Ramos (cell line): Measurements from ENCODE around the gene PTPRS.
"Not testable (repeated sequence)": the region's sequence is repeated elsewhere in the genome, so short reads cannot be mapped to it uniquely, and the experiment has no call there.

Source experiments
- in situ Hi-C: fragments of 300-500 bp; cut with MboI; formaldehyde crosslinking; loops from one replicate; pipeline ENCODE4 v1.14.3; 2022; ENCODE audit warnings: low sequenced_read_pairs; ENCODE audit not compliant: unreplicated experiment

The PTPRS gene

GRCh38 chr19:5340637-5341447 lies at the start of gene PTPRS:
Gene PTPRS (minus strand): TSS chr19:5340812. CDS start chr19:5286140, 54,672 bp downstream.
- in situ Hi-C loops: no loop called here

- in situ Hi-C loops: no loop called here
Measured at GRCh38 chr19:5389353-5389752, 48.7 kb upstream of the PTPRS start.

GRCh38 chr19:5387472-5387871 lies 46.9 kb upstream of the PTPRS start:
- in situ Hi-C loops: no loop called here

GRCh38 chr19:5386841-5387240 lies 46.2 kb upstream of the PTPRS start:
- in situ Hi-C loops: no loop called here

GRCh38 chr19:5381197-5381596 lies 40.6 kb upstream of the PTPRS start:
- in situ Hi-C loops: not testable (repeated sequence)

GRCh38 chr19:5380215-5380919 lies 39.8 kb upstream of the PTPRS start:
- in situ Hi-C loops: no loop called here

GRCh38 chr19:5376928-5377327 lies 36.3 kb upstream of the PTPRS start:
- in situ Hi-C loops: no loop called here

GRCh38 chr19:5372572-5373200 lies 32.1 kb upstream of the PTPRS start:
- in situ Hi-C loops: no loop called here

GRCh38 chr19:5369962-5370367 lies 29.4 kb upstream of the PTPRS start:
- in situ Hi-C loops: no loop called here

- in situ Hi-C loops: no loop called here
Measured at GRCh38 chr19:5369304-5369703, 28.7 kb upstream of the PTPRS start.

GRCh38 chr19:5367530-5368133 lies 27.0 kb upstream of the PTPRS start:
- in situ Hi-C loops: no loop called here

GRCh38 chr19:5365905-5366304 lies 25.3 kb upstream of the PTPRS start:
- in situ Hi-C loops: no loop called here

GRCh38 chr19:5364674-5365073 lies 24.1 kb upstream of the PTPRS start:
- in situ Hi-C loops: no loop called here

- in situ Hi-C loops: not testable (repeated sequence)
Measured at GRCh38 chr19:5361839-5362238, 21.2 kb upstream of the PTPRS start.

- in situ Hi-C loops: no loop called here
Measured at GRCh38 chr19:5361407-5361806, 20.8 kb upstream of the PTPRS start.

- in situ Hi-C loops: no loop called here
Measured at GRCh38 chr19:5360003-5360780, 19.6 kb upstream of the PTPRS start.

- in situ Hi-C loops: no loop called here
Measured at GRCh38 chr19:5358173-5358800, 17.7 kb upstream of the PTPRS start.

GRCh38 chr19:5357584-5357983 lies 17.0 kb upstream of the PTPRS start:
- in situ Hi-C loops: no loop called here

- in situ Hi-C loops: no loop called here
Measured at GRCh38 chr19:5356918-5357317, 16.3 kb upstream of the PTPRS start.

- in situ Hi-C loops: no loop called here
Measured at GRCh38 chr19:5356428-5356827, 15.8 kb upstream of the PTPRS start.
